ENCODE measurements around the gene MFSD6L. TPM values are rescaled to one million over a fixed set of nuclear protein-coding genes. Genes with fewer than 3 reads are reported as not detected.

The MFSD6L gene
- total RNA-seq, 1 donor from 2014 or later: 3.1 TPM

GRCh38 chr17:8822401-8823035 lies 23.4 kb upstream of the MFSD6L start:
- Mint-ChIP-seq H3K27me3 (peaks cover 31% of the 10 kb centered on the region), H3K27ac (no peak overlapping the region), H3K9me3 (peaks cover 7% of the 10 kb centered on the region), H3K36me3 (no peaks in the 10 kb centered on the region), H3K4me1 (ENCODE audit: unreplicated experiment) (peaks cover 3% of the 10 kb centered on the region), H3K4me3 (no peak overlapping the region)
- DNase-seq (ENCODE audit: extremely low spot score, unreplicated experiment): peak; percentile 44
- TF ChIP-seq CTCF (conservative IDR thresholded peaks at IDR 0.05): no peak

- Mint-ChIP-seq H3K4me1 (ENCODE audit: unreplicated experiment) (no peaks in the 10 kb centered on the region), H3K4me3 (no peak overlapping the region), H3K9me3 (peaks cover 7% of the 10 kb centered on the region), H3K27ac (no peak overlapping the region), H3K36me3 (no peaks in the 10 kb centered on the region), H3K27me3 (peaks cover 32% of the 10 kb centered on the region)
- peak; percentile 34 for DNase-seq (ENCODE audit: extremely low spot score, unreplicated experiment)
- no peak for TF ChIP-seq CTCF (conservative IDR thresholded peaks at IDR 0.05)
Measured at GRCh38 chr17:8821446-8822105, 22.4 kb upstream of the MFSD6L start.

DNA sequence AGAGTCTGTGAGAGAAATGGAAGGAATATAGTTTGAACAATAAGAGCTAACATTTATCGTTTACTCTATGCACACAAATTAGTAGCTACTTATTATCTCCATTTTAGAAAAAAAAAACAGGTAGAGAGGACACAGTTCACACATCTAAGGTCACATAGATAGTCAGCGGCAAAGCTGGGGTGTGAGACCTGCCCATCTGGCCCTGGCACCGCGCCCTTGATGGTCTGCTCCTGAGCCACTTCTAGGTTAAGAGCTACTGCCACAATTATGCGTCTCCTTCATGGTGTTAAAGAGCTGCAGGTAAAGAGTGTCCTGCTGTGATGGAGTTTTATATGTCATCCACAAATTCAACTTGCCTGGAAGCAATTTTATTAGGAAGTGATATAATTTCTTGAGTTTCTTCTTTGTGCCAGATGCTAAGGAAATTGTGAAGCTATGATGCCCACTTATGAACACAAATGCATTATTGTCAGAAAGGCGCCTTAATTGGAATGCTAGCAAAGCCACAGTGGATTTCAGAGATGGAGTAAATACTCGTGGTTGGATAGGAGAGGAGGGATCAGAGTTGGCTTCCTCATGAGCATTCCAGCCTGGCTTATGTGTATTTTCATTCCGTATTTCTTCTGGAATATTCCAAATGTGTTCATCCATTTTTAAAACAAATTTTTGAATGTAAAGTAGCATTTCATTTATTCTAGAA lies 21.3 kb upstream of the MFSD6L start:
- Mint-ChIP-seq H3K36me3 (no peaks in the 10 kb centered on the region), H3K4me1 (ENCODE audit: unreplicated experiment) (no peaks in the 10 kb centered on the region), H3K27me3 (peaks cover 41% of the 10 kb centered on the region), H3K9me3 (peaks cover 7% of the 10 kb centered on the region), H3K27ac (no peak overlapping the region), H3K4me3 (no peak overlapping the region)
- TF ChIP-seq CTCF (conservative IDR thresholded peaks at IDR 0.05): no peak
- peak; percentile 36 for DNase-seq (ENCODE audit: extremely low spot score, unreplicated experiment)

GRCh38 chr17:8818654-8819330 lies 19.6 kb upstream of the MFSD6L start:
- Mint-ChIP-seq H3K4me3 (no peak overlapping the region), H3K4me1 (ENCODE audit: unreplicated experiment) (no peaks in the 10 kb centered on the region), H3K27me3 (peaks cover 53% of the 10 kb centered on the region), H3K36me3 (no peaks in the 10 kb centered on the region), H3K9me3 (peaks cover 7% of the 10 kb centered on the region), H3K27ac (no peak overlapping the region)
- DNase-seq (ENCODE audit: extremely low spot score, unreplicated experiment): no peak
- TF ChIP-seq CTCF (conservative IDR thresholded peaks at IDR 0.05): no peak

GRCh38 chr17:8818047-8818446 lies 18.9 kb upstream of the MFSD6L start:
- Mint-ChIP-seq H3K27ac (no peak overlapping the region), H3K36me3 (no peaks in the 10 kb centered on the region), H3K9me3 (peaks cover 4% of the 10 kb centered on the region), H3K27me3 (peaks cover 57% of the 10 kb centered on the region), H3K4me1 (ENCODE audit: unreplicated experiment) (no peaks in the 10 kb centered on the region), H3K4me3 (no peak overlapping the region)
- peak; percentile 29 for DNase-seq (ENCODE audit: extremely low spot score, unreplicated experiment)
- TF ChIP-seq CTCF (conservative IDR thresholded peaks at IDR 0.05): no peak
